PFSK-1 (cell line): Measurements from ENCODE around the gene EBP.

Source experiments
- POLR2AphosphoS5 ChIP-seq: IDR thresholded peaks from 2 replicates; pipeline ENCODE4 v1.6.1; 2012; ENCODE audit warnings: low read depth, mild to moderate bottlenecking, control low read depth, low read length, moderate library complexity
- SIN3A ChIP-seq: IDR thresholded peaks from 2 replicates; pipeline ENCODE4 v1.6.1; 2012; ENCODE audit warnings: mild to moderate bottlenecking, low read length, moderate library complexity, borderline replicate concordance; ENCODE audit not compliant: insufficient read depth

DNA sequence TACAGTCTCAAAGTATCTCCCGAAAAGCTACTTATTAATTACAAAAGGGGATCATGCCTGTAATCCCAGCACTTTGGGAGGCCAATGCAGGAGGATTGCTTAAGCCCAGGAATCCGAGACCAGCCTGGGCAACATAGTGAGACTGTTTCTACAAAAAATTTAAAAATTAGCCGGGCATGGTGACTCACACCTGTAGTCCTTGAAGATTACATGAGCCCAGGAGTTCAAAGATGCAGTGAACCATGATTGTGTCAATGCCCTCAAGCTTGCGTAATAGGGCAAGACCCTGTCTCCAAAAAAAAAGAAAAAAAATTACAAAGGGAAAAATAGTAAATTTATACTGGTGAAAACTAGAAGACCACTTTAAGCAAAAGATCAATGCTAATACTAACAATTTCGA is 16.1 kb upstream of the EBP start:
- TF ChIP-seq POLR2AphosphoS5 (no peak), SIN3A (no peak)
